Neuronal stem cell (in vitro differentiated cells): Measurements from ENCODE around the gene AHSP.

Experiments used
- DNase-seq: peaks from one replicate; pipeline ENCODE4 v3.0.0-alpha.2; 2013; ENCODE audit warnings: low spot score
- H2AFZ ChIP-seq: one replicate; pipeline ENCODE4 v1.6.1; 2013; ENCODE audit warnings: mild to moderate bottlenecking, low read length, inconsistent platforms
- H2AK5ac ChIP-seq: 2 replicates; pipeline ENCODE4 v1.6.1; 2013; ENCODE audit warnings: low read depth, mild to moderate bottlenecking, inconsistent platforms, low read length, moderate library complexity, mixed read lengths
- H2BK120ac ChIP-seq: 2 replicates; pipeline ENCODE4 v1.6.1; 2013; ENCODE audit warnings: low read depth, mild to moderate bottlenecking, inconsistent platforms, low read length, moderate library complexity, mixed read lengths
- H2BK12ac ChIP-seq: one replicate; pipeline ENCODE4 v1.6.1; 2013; ENCODE audit warnings: low read length, inconsistent platforms
- H2BK15ac ChIP-seq: 2 replicates; pipeline ENCODE4 v1.6.1; 2013; ENCODE audit warnings: mild to moderate bottlenecking, low read length, inconsistent platforms, mixed read lengths
- H2BK5ac ChIP-seq: one replicate; pipeline ENCODE4 v1.6.1; 2013; ENCODE audit warnings: inconsistent platforms, mild to moderate bottlenecking, low read length, moderate library complexity
- H3K14ac ChIP-seq: one replicate; pipeline ENCODE4 v1.6.1; 2013; ENCODE audit warnings: low read length, inconsistent platforms
- H3K18ac ChIP-seq: 2 replicates; pipeline ENCODE4 v1.6.1; 2013; ENCODE audit warnings: low read length, inconsistent platforms
- H3K23ac ChIP-seq: 2 replicates; pipeline ENCODE4 v1.6.1; 2013; ENCODE audit warnings: low read depth, mild to moderate bottlenecking, mixed read lengths, low read length, inconsistent platforms; ENCODE audit not compliant: poor library complexity
- H3K27ac ChIP-seq: replicated peaks from 3 replicates; pipeline ENCODE4 v1.5.1; 2013; ENCODE audit warnings: low read length, inconsistent platforms
- H3K27me3 ChIP-seq, 3 experiments: 2 replicates each; pipeline ENCODE4 v1.6.1; 2013; ENCODE audit warnings: low read length in 3 of 3, mild to moderate bottlenecking in 2 of 3, inconsistent platforms in 1 of 3, low read depth in 1 of 3, mixed read lengths in 1 of 3, moderate library complexity in 1 of 3; ENCODE audit not compliant: control insufficient read depth in 3 of 3, insufficient read depth in 3 of 3
- H3K36me3 ChIP-seq, 2 donors: replicated peaks in 1 of 2; 2 replicates each; pipeline ENCODE4 v1.6.1; 2013; ENCODE audit warnings: low read length in 2 of 2; ENCODE audit not compliant: control insufficient read depth in 2 of 2, insufficient read depth in 2 of 2
- H3K4ac ChIP-seq: 2 replicates; pipeline ENCODE4 v1.6.1; 2013; ENCODE audit warnings: inconsistent platforms, mild to moderate bottlenecking, low read length, moderate library complexity
- H3K4me1 ChIP-seq, 2 donors: 1 replicate in 1 of 2; 2 replicates in 1 of 2; pipeline ENCODE4 v1.6.1; 2013; ENCODE audit warnings: low read length in 2 of 2, low read depth in 1 of 2; ENCODE audit not compliant: control insufficient read depth in 2 of 2, insufficient read depth in 1 of 2
- H3K4me2 ChIP-seq: one replicate; pipeline ENCODE4 v1.6.1; 2013; ENCODE audit warnings: mild to moderate bottlenecking, low read length, inconsistent platforms; ENCODE audit not compliant: insufficient read depth, poor library complexity, severe bottlenecking
- H3K4me3 ChIP-seq, 2 donors: 2 replicates each; pipeline ENCODE4 v1.5.1; 2013; ENCODE audit warnings: low read length in 2 of 2, mild to moderate bottlenecking in 2 of 2, inconsistent platforms in 1 of 2, moderate library complexity in 1 of 2
- H3K79me1 ChIP-seq: one replicate; pipeline ENCODE4 v1.6.1; 2013; ENCODE audit warnings: low read depth, mild to moderate bottlenecking, inconsistent platforms, low read length, moderate library complexity
- H3K9ac ChIP-seq: one replicate; pipeline ENCODE4 v1.6.1; 2013; ENCODE audit warnings: mild to moderate bottlenecking, low read depth, low read length, inconsistent platforms; ENCODE audit not compliant: poor library complexity
- H3K9me3 ChIP-seq, 2 donors: replicated peaks in 1 of 2; 2 replicates each; pipeline versions ENCODE3 to v1.6.1; 2013; ENCODE audit warnings: low read length in 2 of 2, mild to moderate bottlenecking in 2 of 2, inconsistent platforms in 1 of 2, low read depth in 1 of 2, mixed read lengths in 1 of 2, moderate library complexity in 1 of 2; ENCODE audit not compliant: control insufficient read depth in 2 of 2, insufficient read depth in 1 of 2
- H4K8ac ChIP-seq: one replicate; pipeline ENCODE4 v1.6.1; 2013; ENCODE audit warnings: low read depth, mild to moderate bottlenecking, inconsistent platforms, low read length, moderate library complexity
- H4K91ac ChIP-seq: one replicate; pipeline ENCODE4 v1.6.1; 2013; ENCODE audit warnings: low read length, low read depth, mild to moderate bottlenecking, inconsistent platforms; ENCODE audit not compliant: poor library complexity
- WGBS, 2 donors: extraction: QIAGEN DNeasy Blood & Tissue Kit; methylation state at CpG; one replicate each; pipeline ENCODE4 v1.1.7; 2013; ENCODE audit warnings: missing lambda C conversion rate in 2 of 2, mixed read lengths in 1 of 2; ENCODE audit not compliant: insufficient read length in 2 of 2, insufficient replicate concordance in 1 of 2; ENCODE audit errors: extremely low coverage in 2 of 2; 5-methylcytosine and 5-hydroxymethylcytosine counted together

The AHSP gene

GRCh38 chr16:31517800-31518402 is 9.8 kb upstream of the AHSP start:
- H3K4me1 ChIP-seq = peaks cover 0 to 8% of the 10 kb centered on the region in 2 donors
- no CpG with 5 or more reads among the region's 4 CpGs for WGBS, 2 donors
- H3K9ac ChIP-seq = no peak overlapping the region
- H3K4me2 ChIP-seq = no peak overlapping the region
- no peak overlapping the region for H4K8ac ChIP-seq
- no peak overlapping the region for H4K91ac ChIP-seq
- H3K14ac ChIP-seq = no peak overlapping the region
- no peak overlapping the region for H3K27ac ChIP-seq
- no peak overlapping the region for H3K18ac ChIP-seq
- peaks cover 0 to 2% of the 10 kb centered on the region in 2 donors for H3K9me3 ChIP-seq
- no peak overlapping the region for H3K4me3 ChIP-seq
- no peak overlapping the region for H2AK5ac ChIP-seq
- H2BK5ac ChIP-seq = no peak overlapping the region
- no peak overlapping the region for H2BK120ac ChIP-seq
- no peak overlapping the region for H2BK12ac ChIP-seq
- no peak overlapping the region for H2BK15ac ChIP-seq
- no peak for DNase-seq
- no peaks in the 10 kb centered on the region for H3K79me1 ChIP-seq
- H3K27me3 ChIP-seq = no peaks in the 10 kb centered on the region
- no peak overlapping the region for H2AFZ ChIP-seq
- H3K23ac ChIP-seq = no peak overlapping the region
- H3K36me3 ChIP-seq = no peaks in the 10 kb centered on the region
- no peak overlapping the region for H3K4ac ChIP-seq

GRCh38 chr16:31519759-31520431 is 7.8 kb upstream of the AHSP start:
- no CpG with 5 or more reads among the region's 2 CpGs for WGBS, 2 donors
- DNase-seq = no peak

GRCh38 chr16:31521368-31521767 is 6.3 kb upstream of the AHSP start:
- Histone ChIP-seq H3K4me3 (no peak overlapping the region), H3K36me3 (no peaks in the 10 kb centered on the region), H3K4me2 (no peak overlapping the region), H4K8ac (no peak overlapping the region), H2BK15ac (no peak overlapping the region), H2BK5ac (no peak overlapping the region), H3K79me1 (no peaks in the 10 kb centered on the region), H4K91ac (no peak overlapping the region), H3K4ac (no peak overlapping the region), H2BK120ac (no peak overlapping the region), H3K23ac (no peak overlapping the region), H3K4me1 (peaks cover 0 to 8% of the 10 kb centered on the region in 2 donors), H3K9ac (no peak overlapping the region), H3K14ac (no peak overlapping the region), H3K27ac (no peak overlapping the region), H2BK12ac (no peak overlapping the region), H3K9me3 (no peaks in the 10 kb centered on the region), H2AFZ (no peak overlapping the region), H3K27me3 (no peaks in the 10 kb centered on the region), H3K18ac (no peak overlapping the region), H2AK5ac (no peak overlapping the region)
- DNase-seq = no peak
- no CpG with 5 or more reads among the region's 3 CpGs for WGBS, 2 donors

More at GRCh38 chr16:31519759-31520431, 7.8 kb upstream of the AHSP start:
- no peak overlapping the region for H3K4ac ChIP-seq
- H2AFZ ChIP-seq = peak overlapping the region; percentile 10
- H3K9me3 ChIP-seq = no peaks in the 10 kb centered on the region
- no peak overlapping the region for H3K27ac ChIP-seq
- H2BK5ac ChIP-seq = no peak overlapping the region
- H3K27me3 ChIP-seq = no peaks in the 10 kb centered on the region
- H2AK5ac ChIP-seq = no peak overlapping the region
- H3K79me1 ChIP-seq = no peaks in the 10 kb centered on the region
- H3K14ac ChIP-seq = no peak overlapping the region
- peaks cover 0 to 8% of the 10 kb centered on the region in 2 donors for H3K4me1 ChIP-seq
- no peaks in the 10 kb centered on the region for H3K36me3 ChIP-seq
- no peak overlapping the region for H3K18ac ChIP-seq
- H3K23ac ChIP-seq = no peak overlapping the region
- no peak overlapping the region for H2BK12ac ChIP-seq
- no peak overlapping the region for H2BK15ac ChIP-seq
- H3K9ac ChIP-seq = no peak overlapping the region
- H4K8ac ChIP-seq = no peak overlapping the region
- H3K4me2 ChIP-seq = no peak overlapping the region
- no peak overlapping the region for H2BK120ac ChIP-seq
- no peak overlapping the region for H3K4me3 ChIP-seq
- no peak overlapping the region for H4K91ac ChIP-seq

- H4K91ac ChIP-seq = no peak overlapping the region
- no peak overlapping the region for H2AK5ac ChIP-seq
- H2BK15ac ChIP-seq = no peak overlapping the region
- no peak overlapping the region for H2BK5ac ChIP-seq
- H3K9me3 ChIP-seq = no peaks in the 10 kb centered on the region
- no peak overlapping the region for H3K9ac ChIP-seq
- WGBS, 2 donors = no CpG with 5 or more reads among the region's 6 CpGs
- H4K8ac ChIP-seq = no peak overlapping the region
- H2BK120ac ChIP-seq = no peak overlapping the region
- H2BK12ac ChIP-seq = no peak overlapping the region
- no peak overlapping the region for H2AFZ ChIP-seq
- no peak overlapping the region for H3K4me2 ChIP-seq
- H3K4ac ChIP-seq = no peak overlapping the region
- H3K14ac ChIP-seq = no peak overlapping the region
- H3K23ac ChIP-seq = no peak overlapping the region
- H3K79me1 ChIP-seq = no peaks in the 10 kb centered on the region
- no peak for DNase-seq
- no peaks in the 10 kb centered on the region for H3K36me3 ChIP-seq
- H3K4me3 ChIP-seq = no peak overlapping the region
- no peaks in the 10 kb centered on the region for H3K27me3 ChIP-seq
- peaks cover 0 to 8% of the 10 kb centered on the region in 2 donors for H3K4me1 ChIP-seq
- no peak overlapping the region for H3K18ac ChIP-seq
- no peak overlapping the region for H3K27ac ChIP-seq
Measured at GRCh38 chr16:31522071-31522470, 5.6 kb upstream of the AHSP start.
